ENCODE measurements around the gene DHRSX. TPM values are rescaled to one million over a fixed set of nuclear protein-coding genes. Genes with fewer than 3 reads are reported as not detected.

The DHRSX gene
- total and polyA plus RNA-seq, 9 of the 15 experiments (the other 6 are each of a cell fraction or from before 2014, with no cell fraction given): 0.59 to 11.0 (median 6.2) TPM

GRCh38 chrX:2463973-2464676, 36.7 kb downstream of the DHRSX start (continued):
- TF ChIP-seq NR0B1 (IDR thresholded peaks at IDR 0.05; ENCODE audit: partially characterized antibody): no peak
- no peak for TF ChIP-seq SETDB1 (IDR thresholded peaks at IDR 0.05; ENCODE audit: low read length)
- TF ChIP-seq ZNF586 (CRISPR knock-in tag; conservative IDR thresholded peaks at IDR 0.05): no peak
- no peak for TF ChIP-seq SMARCA5 (IDR thresholded peaks at IDR 0.05)
- TF ChIP-seq RFX1 (IDR thresholded peaks at IDR 0.05): peak; percentile 47
- no peak for TF ChIP-seq OTX1 (CRISPR knock-in tag; IDR thresholded peaks at IDR 0.05)
- TF ChIP-seq SIX5 (IDR thresholded peaks at IDR 0.05; ENCODE audit: borderline replicate concordance in 1 of 2, insufficient read depth in 1 of 2, low read depth in 1 of 2, low read length in 2 of 2): no peak
- TF ChIP-seq CC2D1A (IDR thresholded peaks at IDR 0.05): no peak
- TF ChIP-seq, protein P1, sequence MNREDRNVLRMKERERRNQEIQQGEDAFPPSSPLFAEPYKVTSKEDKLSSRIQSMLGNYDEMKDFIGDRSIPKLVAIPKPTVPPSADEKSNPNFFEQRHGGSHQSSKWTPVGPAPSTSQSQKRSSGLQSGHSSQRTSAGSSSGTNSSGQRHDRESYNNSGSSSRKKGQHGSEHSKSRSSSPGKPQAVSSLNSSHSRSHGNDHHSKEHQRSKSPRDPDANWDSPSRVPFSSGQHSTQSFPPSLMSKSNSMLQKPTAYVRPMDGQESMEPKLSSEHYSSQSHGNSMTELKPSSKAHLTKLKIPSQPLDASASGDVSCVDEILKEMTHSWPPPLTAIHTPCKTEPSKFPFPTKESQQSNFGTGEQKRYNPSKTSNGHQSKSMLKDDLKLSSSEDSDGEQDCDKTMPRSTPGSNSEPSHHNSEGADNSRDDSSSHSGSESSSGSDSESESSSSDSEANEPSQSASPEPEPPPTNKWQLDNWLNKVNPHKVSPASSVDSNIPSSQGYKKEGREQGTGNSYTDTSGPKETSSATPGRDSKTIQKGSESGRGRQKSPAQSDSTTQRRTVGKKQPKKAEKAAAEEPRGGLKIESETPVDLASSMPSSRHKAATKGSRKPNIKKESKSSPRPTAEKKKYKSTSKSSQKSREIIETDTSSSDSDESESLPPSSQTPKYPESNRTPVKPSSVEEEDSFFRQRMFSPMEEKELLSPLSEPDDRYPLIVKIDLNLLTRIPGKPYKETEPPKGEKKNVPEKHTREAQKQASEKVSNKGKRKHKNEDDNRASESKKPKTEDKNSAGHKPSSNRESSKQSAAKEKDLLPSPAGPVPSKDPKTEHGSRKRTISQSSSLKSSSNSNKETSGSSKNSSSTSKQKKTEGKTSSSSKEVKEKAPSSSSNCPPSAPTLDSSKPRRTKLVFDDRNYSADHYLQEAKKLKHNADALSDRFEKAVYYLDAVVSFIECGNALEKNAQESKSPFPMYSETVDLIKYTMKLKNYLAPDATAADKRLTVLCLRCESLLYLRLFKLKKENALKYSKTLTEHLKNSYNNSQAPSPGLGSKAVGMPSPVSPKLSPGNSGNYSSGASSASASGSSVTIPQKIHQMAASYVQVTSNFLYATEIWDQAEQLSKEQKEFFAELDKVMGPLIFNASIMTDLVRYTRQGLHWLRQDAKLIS (CRISPR knock-in tag; IDR thresholded peaks at IDR 0.05): peak; percentile 60; the same call in 1 of the 2 replicates
- no peak for TF ChIP-seq CBX2 (IDR thresholded peaks at IDR 0.05; ENCODE audit: insufficient read depth, low read length, poor library complexity, severe bottlenecking)
- TF ChIP-seq CBFA2T2 (conservative IDR thresholded peaks at IDR 0.05): no peak
- peak; percentile 52 for TF ChIP-seq BHLHE40 (IDR thresholded peaks at IDR 0.05; ENCODE audit: low read length)
- no peak for TF ChIP-seq ZNF174 (CRISPR knock-in tag; IDR thresholded peaks at IDR 0.05)
- TF ChIP-seq, protein P2, sequence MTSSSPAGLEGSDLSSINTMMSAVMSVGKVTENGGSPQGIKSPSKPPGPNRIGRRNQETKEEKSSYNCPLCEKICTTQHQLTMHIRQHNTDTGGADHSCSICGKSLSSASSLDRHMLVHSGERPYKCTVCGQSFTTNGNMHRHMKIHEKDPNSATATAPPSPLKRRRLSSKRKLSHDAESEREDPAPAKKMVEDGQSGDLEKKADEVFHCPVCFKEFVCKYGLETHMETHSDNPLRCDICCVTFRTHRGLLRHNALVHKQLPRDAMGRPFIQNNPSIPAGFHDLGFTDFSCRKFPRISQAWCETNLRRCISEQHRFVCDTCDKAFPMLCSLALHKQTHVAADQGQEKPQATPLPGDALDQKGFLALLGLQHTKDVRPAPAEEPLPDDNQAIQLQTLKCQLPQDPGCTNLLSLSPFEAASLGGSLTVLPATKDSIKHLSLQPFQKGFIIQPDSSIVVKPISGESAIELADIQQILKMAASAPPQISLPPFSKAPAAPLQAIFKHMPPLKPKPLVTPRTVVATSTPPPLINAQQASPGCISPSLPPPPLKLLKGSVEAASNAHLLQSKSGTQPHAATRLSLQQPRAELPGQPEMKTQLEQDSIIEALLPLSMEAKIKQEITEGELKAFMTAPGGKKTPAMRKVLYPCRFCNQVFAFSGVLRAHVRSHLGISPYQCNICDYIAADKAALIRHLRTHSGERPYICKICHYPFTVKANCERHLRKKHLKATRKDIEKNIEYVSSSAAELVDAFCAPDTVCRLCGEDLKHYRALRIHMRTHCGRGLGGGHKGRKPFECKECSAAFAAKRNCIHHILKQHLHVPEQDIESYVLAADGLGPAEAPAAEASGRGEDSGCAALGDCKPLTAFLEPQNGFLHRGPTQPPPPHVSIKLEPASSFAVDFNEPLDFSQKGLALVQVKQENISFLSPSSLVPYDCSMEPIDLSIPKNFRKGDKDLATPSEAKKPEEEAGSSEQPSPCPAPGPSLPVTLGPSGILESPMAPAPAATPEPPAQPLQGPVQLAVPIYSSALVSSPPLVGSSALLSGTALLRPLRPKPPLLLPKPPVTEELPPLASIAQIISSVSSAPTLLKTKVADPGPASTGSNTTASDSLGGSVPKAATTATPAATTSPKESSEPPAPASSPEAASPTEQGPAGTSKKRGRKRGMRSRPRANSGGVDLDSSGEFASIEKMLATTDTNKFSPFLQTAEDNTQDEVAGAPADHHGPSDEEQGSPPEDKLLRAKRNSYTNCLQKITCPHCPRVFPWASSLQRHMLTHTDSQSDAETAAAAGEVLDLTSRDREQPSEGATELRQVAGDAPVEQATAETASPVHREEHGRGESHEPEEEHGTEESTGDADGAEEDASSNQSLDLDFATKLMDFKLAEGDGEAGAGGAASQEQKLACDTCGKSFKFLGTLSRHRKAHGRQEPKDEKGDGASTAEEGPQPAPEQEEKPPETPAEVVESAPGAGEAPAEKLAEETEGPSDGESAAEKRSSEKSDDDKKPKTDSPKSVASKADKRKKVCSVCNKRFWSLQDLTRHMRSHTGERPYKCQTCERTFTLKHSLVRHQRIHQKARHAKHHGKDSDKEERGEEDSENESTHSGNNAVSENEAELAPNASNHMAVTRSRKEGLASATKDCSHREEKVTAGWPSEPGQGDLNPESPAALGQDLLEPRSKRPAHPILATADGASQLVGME (CRISPR knock-in tag; IDR thresholded peaks at IDR 0.05): no peak
- TF ChIP-seq ZNF583 (CRISPR knock-in tag; IDR thresholded peaks at IDR 0.05): no peak
- TF ChIP-seq ZFP30 (CRISPR knock-in tag; IDR thresholded peaks at IDR 0.05; ENCODE audit: borderline replicate concordance): no peak
- TF ChIP-seq YBX1 (IDR thresholded peaks at IDR 0.05): no peak
- no peak for TF ChIP-seq ZNF133 (CRISPR knock-in tag; IDR thresholded peaks at IDR 0.05)
- peak; percentile 15; the same call in 1 of the 2 replicates for TF ChIP-seq TAL1 (IDR thresholded peaks at IDR 0.05)
- TF ChIP-seq TAF7 (tag; IDR thresholded peaks at IDR 0.05): no peak
